Ovary (tissue), 9 donors: ENCODE measurements around the gene AQP12A. TPM values are rescaled to one million over a fixed set of nuclear protein-coding genes. Genes with fewer than 3 reads are reported as not detected.

Experiments
- DNase-seq, 5 donors: peaks; one replicate each; pipeline ENCODE4 v3.0.0-alpha.2; 2019 to 2020
- H3K27ac ChIP-seq, 2 donors: fragments of 200-600 bp; one replicate each; pipeline versions ENCODE4 v1.5.1 to v1.8.0; 2019 to 2022
- H3K27me3 ChIP-seq: fragments of 200-600 bp; one replicate; pipeline ENCODE4 v1.8.0; 2022
- H3K36me3 ChIP-seq: fragments of 200-600 bp; sonication (generic); one replicate; pipeline ENCODE4 v1.5.1; 2019
- H3K4me1 ChIP-seq: one replicate; pipeline ENCODE4 v1.8.1; 2013; ENCODE audit warnings: mild to moderate bottlenecking, moderate library complexity; ENCODE audit not compliant: insufficient read depth
- H3K4me3 ChIP-seq: fragments of 200-600 bp; sonication (generic); one replicate; pipeline ENCODE4 v1.5.1; 2017
- H3K9me3 ChIP-seq, 2 donors: fragments of 200-600 bp in 1 of 2; sonication (generic) in 1 of 2; one replicate each; pipeline versions ENCODE4 v1.5.1 to v1.8.1; 2013 to 2019; ENCODE audit warnings: mild to moderate bottlenecking in 1 of 2, moderate library complexity in 1 of 2
- CTCF ChIP-seq, 3 donors: fragments of 450-650 bp in 2 of 3; fragments of 200-600 bp in 1 of 3; IDR thresholded peaks; one replicate each; pipeline versions ENCODE4 v1.5.1 to v1.8.0; 2016 to 2022; ENCODE audit warnings: antibody characterized with exemption in 3 of 3, mild to moderate bottlenecking in 1 of 3
- EP300 ChIP-seq: sonication (generic); formaldehyde crosslinking; IDR thresholded peaks from one replicate; pipeline ENCODE4 v1.6.1; 2017; ENCODE audit warnings: antibody characterized with exemption
- POLR2A ChIP-seq: fragments of 450-650 bp; IDR thresholded peaks from one replicate; pipeline ENCODE4 v1.6.1; 2017; ENCODE audit warnings: antibody characterized with exemption, mild to moderate bottlenecking, moderate library complexity
- WGBS, 3 donors: extraction: QIAGEN DNeasy Blood & Tissue Kit in 1 of 3; methylation state at CpG; one replicate each; pipeline versions ENCODE4 v1.1.5 to v1.1.7; 2013 to 2017; 5-methylcytosine and 5-hydroxymethylcytosine counted together
- intact Hi-C, 4 donors: fragments of 100-400 bp; cut with DNase I; formaldehyde crosslinking; loops; one replicate each; pipeline versions ENCODE4 v1.11.0 to v1.15.1; 2022 to 2023
- polyA plus RNA-seq, 2 donors: library from polyadenylated mRNA; stranded (reverse); fragments of 200-250 nt in 1 of 2; fragments of 350-450 nt in 1 of 2; fragmentation: Illumina TruSeq in 1 of 2; extraction: RNeasy Lipid Tissue Mini Kit (QIAGEN cat#74804) in 1 of 2; gene quantifications; one replicate each; pipeline ENCODE4 v1.2.3, GENCODE V29; 2013 to 2014
- total RNA-seq, 7 donors: library from RNA; depleted of rRNA in 2 of 7; stranded (reverse); fragments of >200 nt in 2 of 7; fragmentation: NEBNext Ultra II Directional in 3 of 7; extraction: Animal tissue kit (Norgen Biotek cat#: 25700) in 3 of 7; gene quantifications; one replicate each; pipeline versions ENCODE4 v1.1.0 to v1.2.4, GENCODE V29; 2016 to 2023
- donor health status: DM: no; HTN: no; CAD: no; lungs with moderate emphysema.
- donor health status: DM: no; HTN: no; CAD: no.
- donor health status: Bipolar disorder and iron deficiency.
- donor health status: DM: yes; HTN: yes; CAD: no.
- donor health status: DM: no; HTN: no; CAD: no.
- donor health status: DM: yes; HTN: yes; CAD: no.

The AQP12A gene
- total and polyA plus RNA-seq, 9 donors = not detected

DNA sequence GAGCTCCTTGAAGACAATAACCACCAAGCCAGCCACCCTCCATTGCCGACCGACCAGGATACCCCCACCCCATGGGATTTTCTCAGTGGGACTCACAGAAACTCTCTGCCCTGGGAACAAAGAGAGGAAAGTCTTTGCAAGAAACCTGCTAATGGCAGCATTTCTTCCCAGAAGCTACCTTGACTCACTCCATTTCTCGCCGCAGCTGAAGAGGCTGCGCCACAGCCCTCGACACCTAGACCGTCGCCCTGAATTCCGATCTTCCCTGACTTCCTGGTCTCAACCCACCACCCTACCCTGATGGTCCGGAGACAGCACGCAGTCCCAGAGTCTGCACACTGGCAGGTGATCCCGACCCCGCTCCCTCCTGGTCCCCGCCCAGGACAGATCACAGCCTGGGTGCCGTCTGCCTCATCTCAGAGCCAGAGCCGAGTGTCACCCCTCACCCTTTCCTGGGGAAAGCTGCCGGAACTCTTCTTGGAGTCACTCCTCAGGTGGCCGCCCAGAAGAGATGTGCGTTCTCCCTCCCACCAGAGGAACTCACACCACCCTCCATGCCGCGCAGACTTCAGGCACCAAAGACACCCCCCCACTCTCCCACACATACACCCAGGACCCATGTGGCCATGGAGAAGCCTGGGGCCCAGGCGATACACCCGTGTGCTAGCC, 24.6 kb downstream of the AQP12A start:
- Histone ChIP-seq H3K27ac (no peak overlapping the region), H3K4me1 (no peaks in the 10 kb centered on the region), H3K9me3 (no peaks in the 10 kb centered on the region), H3K36me3 (no peaks in the 10 kb centered on the region), H3K4me3 (no peak overlapping the region), H3K27me3 (no peaks in the 10 kb centered on the region)
- 86 to 90% (median 88%) methylated on average over 23 of the region's 23 CpGs for WGBS, 3 donors
- TF ChIP-seq CTCF (IDR thresholded peaks at IDR 0.05) = no peak
- TF ChIP-seq POLR2A = no peak
- no peak for TF ChIP-seq EP300
- no peak for DNase-seq
- intact Hi-C loops = no loop called here

- no peaks in the 10 kb centered on the region for H3K4me1 ChIP-seq
- H3K9me3 ChIP-seq = no peaks in the 10 kb centered on the region
- no peaks in the 10 kb centered on the region for H3K27me3 ChIP-seq
- TF ChIP-seq CTCF (IDR thresholded peaks at IDR 0.05) (no peak), EP300 (no peak), POLR2A (no peak)
- H3K27ac ChIP-seq = no peak overlapping the region
- 81 to 94% (median 86%) methylated on average over 16 to 18 of the region's 18 CpGs for WGBS, 3 donors
- H3K36me3 ChIP-seq = no peaks in the 10 kb centered on the region
- H3K4me3 ChIP-seq = no peak overlapping the region
- DNase-seq = no peak
- intact Hi-C loops = no loop called here
These were observed 25.5 kb downstream of the AQP12A start for GRCh38 chr2:240717181-240717641.

GRCh38 chr2:240717681-240718581, 26.3 kb downstream of the AQP12A start:
- Histone ChIP-seq H3K27me3 (no peaks in the 10 kb centered on the region), H3K9me3 (no peaks in the 10 kb centered on the region), H3K27ac (no peak overlapping the region), H3K4me1 (no peaks in the 10 kb centered on the region), H3K36me3 (no peaks in the 10 kb centered on the region), H3K4me3 (no peak overlapping the region)
- no peak for DNase-seq
- intact Hi-C loops = no loop called here
- 86 to 91% (median 89%) methylated on average over 30 to 31 of the region's 31 CpGs for WGBS, 3 donors
- TF ChIP-seq POLR2A = no peak
- no peak for TF ChIP-seq CTCF (IDR thresholded peaks at IDR 0.05)
- no peak for TF ChIP-seq EP300

- H3K27me3 ChIP-seq = no peaks in the 10 kb centered on the region
- no peaks in the 10 kb centered on the region for H3K4me1 ChIP-seq
- H3K36me3 ChIP-seq = no peaks in the 10 kb centered on the region
- no peak overlapping the region for H3K4me3 ChIP-seq
- 87 to 92% (median 89%) methylated on average over 24 to 25 of the region's 25 CpGs for WGBS, 3 donors
- H3K27ac ChIP-seq = no peak overlapping the region
- no peaks in the 10 kb centered on the region for H3K9me3 ChIP-seq
- intact Hi-C loops = no loop called here
- DNase-seq = no peak
- no peak for TF ChIP-seq CTCF (IDR thresholded peaks at IDR 0.05)
- no peak for TF ChIP-seq EP300
- TF ChIP-seq POLR2A = no peak
These were observed 27.3 kb downstream of the AQP12A start for GRCh38 chr2:240718896-240719490.
